Activated CD8-positive, alpha-beta T cell treated with anti-CD3 and anti-CD28 coated beads for 36 hours (primary cell): Measurements from ENCODE around the gene NDUFS6. TPM values are rescaled to one million over a fixed set of nuclear protein-coding genes. Genes with fewer than 3 reads are reported as not detected.
A peak's percentile ranks its signal among the peaks of the same experiment; 100 is the strongest.

Experiments used
- ATAC-seq: fragments of 200-7000 bp; cut with Tn5 transposase; one replicate; pipeline ENCODE4 v1.10.0; 2021; ENCODE audit warnings: mild to moderate bottlenecking, moderate library complexity
- CTCF ChIA-PET: fragments of 350-600 bp; sonication (Branson Sonifier 250); formaldehyde crosslinking; loops from one replicate; lab custom pipeline; 2021; ENCODE audit warnings: antibody characterized with exemption; lab: Charles Lee
- POLR2A ChIA-PET: fragments of 350-600 bp; sonication (Branson Sonifier 250); formaldehyde crosslinking; loops from one replicate; lab custom pipeline; 2021; ENCODE audit warnings: antibody characterized with exemption; lab: Charles Lee
- DNase-seq: peaks from one replicate; pipeline ENCODE4 v3.0.0-alpha.2; 2020
- H3K27ac Mint-ChIP-seq: one replicate; pipeline ENCODE4 v1.8.0; 2021; ENCODE audit warnings: mild to moderate bottlenecking, mixed read lengths
- H3K27me3 Mint-ChIP-seq: one replicate; pipeline ENCODE4 v1.8.0; 2021; ENCODE audit warnings: mixed read lengths
- H3K36me3 Mint-ChIP-seq: one replicate; pipeline ENCODE4 v1.8.0; 2021; ENCODE audit warnings: low read depth, mixed read lengths
- H3K4me1 Mint-ChIP-seq: one replicate; pipeline ENCODE4 v1.8.0; 2021; ENCODE audit warnings: low read depth, mixed read lengths
- H3K4me3 Mint-ChIP-seq: one replicate; pipeline ENCODE4 v1.8.0; 2021; ENCODE audit warnings: mild to moderate bottlenecking, moderate library complexity, mixed read lengths
- H3K9me3 Mint-ChIP-seq: one replicate; pipeline ENCODE4 v1.8.0; 2021; ENCODE audit warnings: mixed read lengths
- CTCF ChIP-seq: fragments of 200-600 bp; IDR thresholded peaks from one replicate; pipeline ENCODE4 v1.8.0; 2022; ENCODE audit warnings: antibody characterized with exemption, mild to moderate bottlenecking
- intact Hi-C: fragments of 100-400 bp; cut with micrococcal nuclease; formaldehyde crosslinking; loops from one replicate; pipeline ENCODE4 v1.10.0; 2022
- total RNA-seq, 2 experiments: library from RNA; stranded (reverse); gene quantifications; one replicate each; pipeline ENCODE4 v1.2.3, GENCODE V29; 2021

NDUFS6 gene
- total RNA-seq, 2 experiments from 2014 or later: 32.2 to 39.1 TPM

- no peak overlapping the region for H3K27ac Mint-ChIP-seq
- no peak for DNase-seq
- H3K4me1 Mint-ChIP-seq: no peaks in the 10 kb centered on the region
- no peaks in the 10 kb centered on the region for H3K36me3 Mint-ChIP-seq
- peaks cover 13% of the 10 kb centered on the region for H3K27me3 Mint-ChIP-seq
- no peak for ATAC-seq
- TF ChIP-seq CTCF: peak; percentile 39
- CTCF ChIA-PET: no interaction called here
- no peaks in the 10 kb centered on the region for H3K9me3 Mint-ChIP-seq
- POLR2A ChIA-PET: no interaction called here
- intact Hi-C loops: no loop called here
- no peak overlapping the region for H3K4me3 Mint-ChIP-seq
Observed at GRCh38 chr5:1844708-1845436, 43.7 kb downstream of the NDUFS6 start.

GRCh38 chr5:1845696-1846095 is 44.5 kb downstream of the NDUFS6 start:
- no peak overlapping the region for H3K27ac Mint-ChIP-seq
- H3K4me3 Mint-ChIP-seq: no peak overlapping the region
- POLR2A ChIA-PET: no interaction called here
- CTCF ChIA-PET: no interaction called here
- peaks cover 11% of the 10 kb centered on the region for H3K27me3 Mint-ChIP-seq
- DNase-seq: no peak
- H3K4me1 Mint-ChIP-seq: no peaks in the 10 kb centered on the region
- no peaks in the 10 kb centered on the region for H3K36me3 Mint-ChIP-seq
- intact Hi-C loops: no loop called here
- H3K9me3 Mint-ChIP-seq: no peaks in the 10 kb centered on the region
- TF ChIP-seq CTCF: peak; percentile 8
- no peak for ATAC-seq

- H3K9me3 Mint-ChIP-seq: no peaks in the 10 kb centered on the region
- no peaks in the 10 kb centered on the region for H3K36me3 Mint-ChIP-seq
- ChIA-PET POLR2A (no interaction called here), CTCF (no interaction called here)
- H3K4me1 Mint-ChIP-seq: no peaks in the 10 kb centered on the region
- H3K4me3 Mint-ChIP-seq: no peak overlapping the region
- H3K27ac Mint-ChIP-seq: no peak overlapping the region
- DNase-seq (no peak), ATAC-seq (no peak)
- TF ChIP-seq CTCF: no peak
- H3K27me3 Mint-ChIP-seq: peaks cover 19% of the 10 kb centered on the region
- intact Hi-C loops: no loop called here
Observed at GRCh38 chr5:1846583-1846982, 45.4 kb downstream of the NDUFS6 start.

GRCh38 chr5:1847056-1847455 is 45.8 kb downstream of the NDUFS6 start:
- Mint-ChIP-seq H3K27ac (no peak overlapping the region), H3K9me3 (no peaks in the 10 kb centered on the region), H3K27me3 (peaks cover 23% of the 10 kb centered on the region), H3K36me3 (no peaks in the 10 kb centered on the region), H3K4me1 (no peaks in the 10 kb centered on the region), H3K4me3 (no peak overlapping the region)
- ChIA-PET CTCF (no interaction called here), POLR2A (no interaction called here)
- TF ChIP-seq CTCF: no peak
- DNase-seq (no peak), ATAC-seq (no peak)
- intact Hi-C loops: no loop called here

- ChIA-PET POLR2A (no interaction called here), CTCF (no interaction called here)
- H3K9me3 Mint-ChIP-seq: no peaks in the 10 kb centered on the region
- H3K27me3 Mint-ChIP-seq: peaks cover 23% of the 10 kb centered on the region
- no peak overlapping the region for H3K27ac Mint-ChIP-seq
- H3K36me3 Mint-ChIP-seq: no peaks in the 10 kb centered on the region
- no peaks in the 10 kb centered on the region for H3K4me1 Mint-ChIP-seq
- DNase-seq (no peak), ATAC-seq (no peak)
- TF ChIP-seq CTCF: no peak
- intact Hi-C loops: no loop called here
- H3K4me3 Mint-ChIP-seq: no peak overlapping the region
Observed at GRCh38 chr5:1847611-1848010, 46.4 kb downstream of the NDUFS6 start.
